ENCODE results near the gene SELENOK. TPM values are rescaled to one million over a fixed set of nuclear protein-coding genes. Genes with fewer than 3 reads are reported as not detected.
A peak's percentile ranks its signal among the peaks of the same experiment; 100 is the strongest.

Gene SELENOK
- total RNA-seq, 1 donor from 2014 or later = 52.2 TPM

DNA sequence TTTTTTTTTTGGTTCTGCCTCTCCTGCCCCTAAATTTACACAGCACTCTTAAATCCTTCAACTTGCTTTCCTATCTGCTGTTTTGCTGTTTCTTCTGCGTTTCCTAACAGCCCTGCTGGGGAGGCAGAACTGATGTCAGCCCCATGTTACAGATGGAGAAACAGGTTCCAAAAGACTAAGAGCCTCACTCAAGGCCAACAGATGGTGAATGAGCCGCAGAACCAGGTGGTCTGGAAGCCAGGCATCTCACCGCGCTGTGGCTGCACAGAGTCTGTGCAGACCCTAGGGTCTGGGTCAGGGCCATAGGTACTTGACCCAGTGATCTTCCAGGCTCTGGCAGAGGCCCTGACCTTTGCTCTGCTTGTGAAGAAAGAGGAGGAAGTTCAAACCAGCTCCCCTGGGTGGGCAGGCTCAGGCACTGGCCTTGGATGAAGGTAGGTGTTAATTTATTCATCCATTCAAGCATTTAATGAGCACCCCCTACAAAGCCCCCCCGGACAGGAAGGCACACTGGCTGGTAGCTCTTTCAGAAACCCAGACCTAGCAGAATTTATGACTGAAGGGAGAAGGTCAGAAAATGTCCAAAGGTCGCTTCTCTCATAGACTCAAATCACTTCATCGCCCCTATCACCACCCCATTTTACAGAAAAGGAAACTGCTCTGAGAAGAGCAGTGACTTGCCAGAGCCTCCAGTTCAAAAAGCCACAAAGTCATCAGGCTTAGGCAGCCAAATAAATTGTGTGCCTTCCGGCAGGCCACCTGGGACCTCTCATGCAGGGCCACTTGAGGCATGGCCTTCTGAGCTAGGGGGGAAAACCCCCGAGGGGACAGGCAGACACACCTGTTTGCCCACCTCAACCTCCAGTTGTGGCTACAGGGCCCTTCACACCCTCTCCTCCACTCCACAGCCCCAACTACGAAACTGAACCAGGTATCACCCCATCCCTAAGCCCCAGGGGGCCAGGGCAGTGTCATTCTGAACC is 48.2 kb downstream of the SELENOK start:
- no peak for DNase-seq (ENCODE audit: low spot score)

DNA sequence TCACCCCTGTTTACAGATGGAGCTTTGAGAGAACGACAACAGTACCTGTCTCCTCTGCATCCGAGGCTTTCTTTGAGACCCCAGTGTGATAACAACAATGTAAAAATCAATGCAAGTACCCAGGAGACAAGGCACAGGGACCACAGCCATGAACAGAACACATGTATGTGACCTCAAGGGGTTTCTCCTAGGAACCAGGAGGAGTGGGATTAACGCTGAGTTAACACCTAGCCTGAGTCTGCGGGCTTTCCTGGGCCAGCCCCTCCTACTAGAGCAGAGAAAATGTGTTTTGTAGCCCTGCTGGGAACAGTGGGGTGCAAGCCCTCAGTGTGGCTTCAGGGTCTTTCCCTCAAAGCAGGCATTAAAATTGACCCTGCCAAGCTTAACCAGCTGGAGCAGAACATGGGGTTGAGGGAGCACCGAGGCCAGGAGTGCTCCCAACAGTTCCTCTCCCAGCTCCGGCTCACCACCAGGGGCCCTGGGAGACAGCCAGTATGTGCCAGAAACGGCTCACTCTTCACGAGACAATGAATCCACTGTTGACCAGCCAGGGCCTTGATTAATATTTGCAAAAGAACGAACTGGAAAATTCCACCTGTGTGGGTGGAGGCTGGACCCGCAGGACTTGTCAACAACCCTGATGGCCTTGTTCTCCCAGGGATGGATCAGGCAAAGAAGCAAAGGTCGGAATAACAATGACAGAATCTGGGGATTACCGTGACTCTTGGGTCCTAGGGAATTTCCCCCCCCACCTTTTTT is 49.0 kb downstream of the SELENOK start:
- DNase-seq (ENCODE audit: low spot score) = peak; percentile 91

DNA sequence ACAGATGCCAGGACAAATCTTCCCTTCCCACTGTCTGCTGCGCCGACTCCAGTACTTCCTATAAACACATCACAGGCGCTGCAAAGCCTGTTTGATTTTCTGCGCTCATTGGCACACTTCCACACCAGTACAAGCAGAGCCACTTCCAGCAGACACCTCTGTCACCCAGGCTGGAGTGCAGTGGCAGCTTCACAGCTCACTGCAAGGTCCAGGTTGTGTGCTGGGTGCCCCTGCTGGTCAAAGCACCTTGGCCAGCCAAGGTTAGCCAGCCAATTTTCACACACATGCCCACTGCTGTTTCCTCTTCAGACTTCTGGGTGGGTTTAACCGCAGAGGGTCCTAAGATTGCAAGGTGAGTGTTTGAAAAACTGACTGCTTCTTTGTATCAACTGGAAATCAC is 50.4 kb downstream of the SELENOK start:
- DNase-seq (ENCODE audit: low spot score) = peak; percentile 66

DNA sequence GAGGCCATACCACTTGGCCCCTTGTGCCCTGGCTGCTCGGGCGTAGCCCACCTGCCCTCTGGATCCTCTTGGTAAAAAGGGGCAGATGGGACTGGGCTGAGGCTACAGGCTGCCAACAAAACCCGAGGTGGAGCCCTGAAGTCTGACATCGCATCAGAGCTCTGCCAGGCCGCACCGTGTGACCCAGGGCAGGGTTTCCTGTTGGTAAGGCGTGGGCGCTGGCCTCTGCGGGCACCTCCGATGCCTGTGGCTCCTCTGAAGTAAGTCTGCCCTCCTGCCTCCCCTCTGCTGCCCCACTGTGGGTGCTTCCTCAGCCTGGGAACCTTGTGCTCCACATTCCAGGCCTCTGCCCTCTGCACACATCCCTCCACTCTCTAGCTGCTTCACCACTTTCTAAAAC is 54.3 kb downstream of the SELENOK start:
- no peak for DNase-seq (ENCODE audit: low spot score)

DNA sequence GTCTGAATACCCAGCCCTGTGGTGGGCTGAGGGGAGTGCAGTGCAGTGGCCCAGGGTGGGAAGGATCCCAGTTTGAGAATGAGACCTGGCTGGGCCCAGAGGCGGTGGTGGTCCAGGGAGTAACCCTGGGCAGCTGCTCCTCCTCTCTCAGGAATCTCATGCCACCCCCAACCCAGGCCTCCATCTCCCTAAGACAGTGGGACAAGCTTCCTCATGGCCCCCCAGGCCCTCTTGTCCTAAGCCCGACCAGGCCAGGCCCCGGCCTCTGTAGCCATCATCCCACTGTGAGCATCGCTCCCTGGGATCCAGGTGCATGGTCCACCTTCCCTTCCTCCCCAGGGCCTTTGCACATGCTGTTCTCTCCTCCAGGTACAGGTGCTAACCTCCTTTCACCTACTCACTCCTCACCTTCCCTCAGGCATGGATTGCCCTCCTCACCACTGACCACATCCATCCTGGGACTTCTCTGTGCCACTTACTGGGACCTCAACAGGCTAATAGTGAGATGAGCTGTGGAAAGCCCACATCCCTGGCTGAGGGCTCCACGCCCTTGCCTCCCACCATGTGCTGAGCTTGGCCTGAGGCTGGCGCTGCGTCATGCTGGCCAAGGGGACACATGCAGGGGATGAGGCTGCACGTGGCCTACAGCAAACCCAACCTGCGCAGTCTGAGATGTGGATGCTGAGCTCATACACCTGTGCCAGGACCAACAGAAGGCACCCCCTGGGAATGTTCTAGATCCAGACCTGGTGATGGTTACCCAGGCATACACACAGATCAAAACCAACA is 55.4 kb downstream of the SELENOK start:
- DNase-seq (ENCODE audit: low spot score) = no peak

DNA sequence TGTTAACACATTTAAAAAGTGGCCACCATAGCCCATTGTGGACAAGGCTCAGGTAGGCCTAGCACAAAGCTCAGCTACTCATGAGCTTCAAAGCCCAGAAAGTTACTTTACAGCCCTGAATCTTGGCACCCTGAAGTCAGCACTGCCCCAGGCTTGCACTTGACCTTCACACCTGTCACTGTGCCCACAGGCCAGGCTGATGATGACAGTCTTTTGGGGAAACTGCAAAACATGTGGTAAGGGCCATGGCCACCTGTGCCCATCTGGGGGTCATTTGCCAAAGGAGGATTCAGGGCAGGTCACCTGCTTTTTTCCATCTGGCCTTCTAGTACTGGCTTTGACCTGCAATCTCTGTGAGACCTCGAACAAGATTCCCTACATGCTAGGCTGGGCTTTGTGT is 56.4 kb downstream of the SELENOK start:
- no peak for DNase-seq (ENCODE audit: low spot score)

DNA sequence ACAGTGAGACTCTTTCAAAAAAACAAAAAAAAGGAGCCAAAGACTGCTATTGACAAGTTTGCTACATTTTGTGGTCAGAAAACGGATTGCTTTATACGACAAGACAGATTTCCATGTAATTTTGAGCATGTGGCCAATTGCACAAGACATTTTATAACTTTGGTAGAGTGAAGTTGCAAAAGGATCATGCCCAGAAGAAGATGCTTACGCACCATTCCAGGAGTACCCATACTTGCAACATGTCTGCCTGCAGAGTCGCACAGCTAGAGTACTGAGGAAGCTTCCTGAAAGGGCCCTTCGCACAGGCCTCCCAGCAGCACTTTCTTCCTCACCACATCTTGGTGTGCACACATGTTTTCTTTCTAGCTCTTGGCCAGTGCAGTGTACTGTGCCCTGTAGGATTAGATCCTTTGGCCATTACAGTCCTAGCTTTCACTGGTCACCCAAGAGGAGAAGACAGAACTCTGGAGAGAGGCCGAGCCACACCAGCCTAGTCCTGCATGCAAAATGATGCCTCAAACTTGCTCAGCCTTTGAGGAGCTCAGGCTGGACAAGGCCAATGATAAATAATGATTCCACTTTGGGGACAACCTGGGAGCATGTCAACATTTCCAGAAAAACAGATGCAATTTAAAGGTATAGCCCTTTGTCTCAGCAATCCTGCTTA is 57.1 kb downstream of the SELENOK start:
- DNase-seq (ENCODE audit: low spot score) = no peak

Other genes starting within 250 kb of the SELENOK start
- 46.4 TPM for gene CHDH, start 45.4 kb downstream of the SELENOK start, total RNA-seq
- gene IL17RB, start 45.3 kb downstream of the SELENOK start, total RNA-seq = 13.3 TPM
- 31.5 TPM for gene ACTR8, start 9.7 kb downstream of the SELENOK start, total RNA-seq
- gene CACNA2D3, start 230.7 kb upstream of the SELENOK start, total RNA-seq = 4.7 TPM

Measured in mucosa of gallbladder (tissue), 1 donor.